NB4 (cell line): Measurements from ENCODE around the gene ZNF516.

Experiments used
- DNase-seq: peaks from one replicate; pipeline ENCODE4 v3.0.0; 2010; ENCODE audit warnings: low read depth
- H3K4me3 ChIP-seq: one replicate; pipeline ENCODE4 v1.5.1; 2011; ENCODE audit warnings: mild to moderate bottlenecking, low read depth, low read length, moderate library complexity
- MYC ChIP-seq: IDR thresholded peaks from 2 replicates; pipeline ENCODE4 v1.6.1; 2011; ENCODE audit warnings: low read depth, low read length
- POLR2A ChIP-seq: IDR thresholded peaks from 2 replicates; pipeline ENCODE4 v1.6.1; 2011; ENCODE audit warnings: mild to moderate bottlenecking; ENCODE audit not compliant: insufficient read length; ENCODE audit errors: extremely low read depth
- TF ChIP-seq, protein P1 (sequence below): IDR thresholded peaks from 2 replicates; pipeline ENCODE4 v1.6.1; 2011; ENCODE audit warnings: low read depth, low read length
- TF ChIP-seq, protein P2 (sequence below): IDR thresholded peaks from one replicate; pipeline ENCODE4 v1.5.1; 2012; ENCODE audit warnings: low read depth, low read length

ZNF516 gene

DNA sequence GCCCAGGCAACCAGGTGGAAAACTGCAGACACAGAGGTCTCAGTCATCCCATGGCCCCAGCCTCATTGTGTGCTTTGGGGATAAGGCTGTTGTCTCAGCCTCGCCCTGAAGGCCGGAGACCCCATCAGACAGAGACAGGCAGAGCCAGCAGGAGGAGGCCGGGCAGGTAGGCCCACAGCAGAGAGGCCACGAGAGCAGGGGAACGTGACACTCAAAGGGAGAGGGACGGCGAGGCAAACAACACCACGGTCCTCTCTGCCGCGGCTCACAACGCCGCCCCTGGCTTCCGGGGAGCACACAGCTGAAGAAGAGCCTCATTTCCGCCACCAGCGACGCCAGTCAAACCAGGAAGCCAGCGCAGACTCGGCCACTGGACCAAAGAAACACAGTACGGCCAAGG, 103.3 kb downstream of the ZNF516 start:
- TF ChIP-seq, protein P1, sequence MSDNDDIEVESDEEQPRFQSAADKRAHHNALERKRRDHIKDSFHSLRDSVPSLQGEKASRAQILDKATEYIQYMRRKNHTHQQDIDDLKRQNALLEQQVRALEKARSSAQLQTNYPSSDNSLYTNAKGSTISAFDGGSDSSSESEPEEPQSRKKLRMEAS: no peak
- TF ChIP-seq POLR2A (no peak), MYC (no peak)
- TF ChIP-seq, protein P2, sequence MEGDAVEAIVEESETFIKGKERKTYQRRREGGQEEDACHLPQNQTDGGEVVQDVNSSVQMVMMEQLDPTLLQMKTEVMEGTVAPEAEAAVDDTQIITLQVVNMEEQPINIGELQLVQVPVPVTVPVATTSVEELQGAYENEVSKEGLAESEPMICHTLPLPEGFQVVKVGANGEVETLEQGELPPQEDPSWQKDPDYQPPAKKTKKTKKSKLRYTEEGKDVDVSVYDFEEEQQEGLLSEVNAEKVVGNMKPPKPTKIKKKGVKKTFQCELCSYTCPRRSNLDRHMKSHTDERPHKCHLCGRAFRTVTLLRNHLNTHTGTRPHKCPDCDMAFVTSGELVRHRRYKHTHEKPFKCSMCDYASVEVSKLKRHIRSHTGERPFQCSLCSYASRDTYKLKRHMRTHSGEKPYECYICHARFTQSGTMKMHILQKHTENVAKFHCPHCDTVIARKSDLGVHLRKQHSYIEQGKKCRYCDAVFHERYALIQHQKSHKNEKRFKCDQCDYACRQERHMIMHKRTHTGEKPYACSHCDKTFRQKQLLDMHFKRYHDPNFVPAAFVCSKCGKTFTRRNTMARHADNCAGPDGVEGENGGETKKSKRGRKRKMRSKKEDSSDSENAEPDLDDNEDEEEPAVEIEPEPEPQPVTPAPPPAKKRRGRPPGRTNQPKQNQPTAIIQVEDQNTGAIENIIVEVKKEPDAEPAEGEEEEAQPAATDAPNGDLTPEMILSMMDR: no peak
- no peak for DNase-seq
- no peak overlapping the region for H3K4me3 ChIP-seq

DNA sequence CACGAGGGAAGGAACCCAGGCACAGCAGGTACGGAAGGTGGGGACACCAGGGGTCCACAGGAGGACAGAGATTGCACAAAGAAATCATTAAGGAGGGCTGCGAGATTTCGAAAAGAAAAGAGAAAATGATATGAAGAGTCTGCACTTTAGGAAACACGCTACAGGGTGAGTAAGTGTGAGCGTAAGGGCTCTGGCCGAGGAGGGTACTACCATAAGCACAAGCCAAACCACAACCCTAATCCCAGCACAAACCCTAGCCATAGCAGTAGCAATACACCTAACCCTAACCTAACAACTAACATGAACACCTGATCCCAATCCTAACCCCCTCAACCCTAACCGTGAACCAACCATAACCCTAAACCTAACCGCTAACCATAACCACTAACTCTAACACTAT, 104.0 kb downstream of the ZNF516 start:
- no peak overlapping the region for H3K4me3 ChIP-seq
- TF ChIP-seq, protein P2: no peak
- no peak for DNase-seq

GRCh38 chr18:76390452-76391035, 104.5 kb downstream of the ZNF516 start:
- no peak for DNase-seq
- no peak for TF ChIP-seq POLR2A
- TF ChIP-seq, protein P2: no peak

GRCh38 chr18:76389716-76390115, 105.3 kb downstream of the ZNF516 start:
- TF ChIP-seq, protein P1: no peak
- TF ChIP-seq POLR2A (no peak), MYC (no peak)
- TF ChIP-seq, protein P2: no peak
- DNase-seq: peak; percentile 61
- no peak overlapping the region for H3K4me3 ChIP-seq

More at GRCh38 chr18:76390452-76391035, 104.5 kb downstream of the ZNF516 start:
- no peak overlapping the region for H3K4me3 ChIP-seq

GRCh38 chr18:76388891-76389423, 106.1 kb downstream of the ZNF516 start:
- H3K4me3 ChIP-seq: no peak overlapping the region
- no peak for DNase-seq
- TF ChIP-seq, protein P2: no peak

GRCh38 chr18:76388261-76388660, 106.8 kb downstream of the ZNF516 start:
- no peak overlapping the region for H3K4me3 ChIP-seq
- DNase-seq: no peak
- TF ChIP-seq, protein P1: no peak
- TF ChIP-seq, protein P2: no peak
- TF ChIP-seq MYC (no peak), POLR2A (no peak)
